K562 (cell line): ENCODE results near the gene ZMYND19. TPM values are rescaled to one million over a fixed set of nuclear protein-coding genes. Genes with fewer than 3 reads are reported as not detected.

Source experiments
- BRD9 ChIP-seq: fragments of 450-650 bp; IDR thresholded peaks from 2 replicates; pipeline ENCODE4 v1.6.1; 2018; ENCODE audit warnings: low read depth; ENCODE audit not compliant: partially characterized antibody
- MCM3 ChIP-seq: fragments of 450-650 bp; IDR thresholded peaks from 2 replicates; pipeline ENCODE4 v1.6.1; 2016
- POLR2G ChIP-seq: fragments of 200-400 bp; formaldehyde crosslinking; IDR thresholded peaks from 2 replicates; pipeline ENCODE4 v1.6.1; 2017; ENCODE audit warnings: low read depth, mild to moderate bottlenecking, antibody characterized with exemption, low read length, moderate library complexity
- RAD21 ChIP-seq, 2 experiments: fragments of 250-450 bp in 1 of 2; fragments of 450-650 bp in 1 of 2; sonication (Bioruptor Pico) in 1 of 2; formaldehyde crosslinking in 1 of 2; IDR thresholded peaks in 1 of 2; conservative IDR thresholded peaks in 1 of 2; 2 replicates each; pipeline versions ENCODE4 v1.4.0 to v1.8.0; 2020 to 2022; ENCODE audit warnings: mild to moderate bottlenecking in 2 of 2, moderate library complexity in 1 of 2
- RBFOX2 ChIP-seq: fragments of 200-400 bp; formaldehyde crosslinking; IDR thresholded peaks from 2 replicates; pipeline ENCODE4 v1.6.1; 2017; ENCODE audit warnings: low read depth, mild to moderate bottlenecking, low read length, moderate library complexity
- ZNF316 ChIP-seq: fragments of 450-650 bp; IDR thresholded peaks from 2 replicates; pipeline ENCODE4 v1.6.1; 2016
- ZNF76 ChIP-seq: fragments of 250-450 bp; sonication (Bioruptor Pico); IDR thresholded peaks from 2 replicates; pipeline ENCODE4 v1.4.0; 2020; ENCODE audit warnings: mild to moderate bottlenecking, moderate library complexity, borderline replicate concordance
- polyA plus RNA-seq, 8 experiments: library from polyadenylated mRNA; depleted of rRNA in 4 of 8; stranded (reverse) in 5 of 8; unstranded in 3 of 8; fragments of >200 nt; fragmentation: Nextera tagmentation in 2 of 8; fragmentation: Illumina TruSeq in 1 of 8; extraction: Ambion mirVana in 2 of 8; extraction: Trizol in 1 of 8; gene quantifications; 2 replicates each; pipeline versions ENCODE4 v1.2.1 to v1.2.3, GENCODE V29; 2011 to 2014; ENCODE audit warnings: inconsistent platforms in 1 of 8, missing spikeins in 1 of 8
- total RNA-seq, 7 experiments: library from RNA; depleted of rRNA in 6 of 7; stranded (reverse); fragments of >200 nt in 6 of 7; fragmentation: Illumina TruSeq in 2 of 7; extraction: Trizol in 2 of 7; gene quantifications; 2 replicates each; pipeline versions ENCODE4 v1.2.1 to v1.2.3, GENCODE V29; 2011 to 2021; ENCODE audit warnings: low replicate concordance in 1 of 7
- TF ChIP-seq, protein P1 (sequence below), 2 experiments: fragments of 450-650 bp; formaldehyde crosslinking in 1 of 2; IDR thresholded peaks; 2 replicates each; pipeline versions ENCODE4 v1.4.0 to v1.6.1; 2014 to 2020; ENCODE audit warnings: mild to moderate bottlenecking in 2 of 2, borderline replicate concordance in 1 of 2, low read depth in 1 of 2
- TF ChIP-seq, protein P2 (sequence below): sonication (generic); formaldehyde crosslinking; IDR thresholded peaks from 2 replicates; pipeline ENCODE4 v1.8.0; 2022; ENCODE audit warnings: missing genetic modification reagents, mild to moderate bottlenecking, moderate library complexity, borderline replicate concordance
- TF ChIP-seq, protein P3 (sequence below): fragments of 450-650 bp; IDR thresholded peaks from 2 replicates; pipeline ENCODE4 v1.6.1; 2014; ENCODE audit warnings: low read depth, mild to moderate bottlenecking, moderate library complexity, borderline replicate concordance
- TF ChIP-seq, protein P4 (sequence below): IDR thresholded peaks from 2 replicates; pipeline ENCODE4 v1.6.1; 2012; ENCODE audit warnings: low read depth, low read length, improper control_type of control experiment, borderline replicate concordance

ZMYND19 gene
- total and polyA plus RNA-seq, 9 of the 15 experiments (the other 6 are each of a cell fraction or from before 2014, with no cell fraction given): 1.0 to 86.7 (median 44.0) TPM

DNA sequence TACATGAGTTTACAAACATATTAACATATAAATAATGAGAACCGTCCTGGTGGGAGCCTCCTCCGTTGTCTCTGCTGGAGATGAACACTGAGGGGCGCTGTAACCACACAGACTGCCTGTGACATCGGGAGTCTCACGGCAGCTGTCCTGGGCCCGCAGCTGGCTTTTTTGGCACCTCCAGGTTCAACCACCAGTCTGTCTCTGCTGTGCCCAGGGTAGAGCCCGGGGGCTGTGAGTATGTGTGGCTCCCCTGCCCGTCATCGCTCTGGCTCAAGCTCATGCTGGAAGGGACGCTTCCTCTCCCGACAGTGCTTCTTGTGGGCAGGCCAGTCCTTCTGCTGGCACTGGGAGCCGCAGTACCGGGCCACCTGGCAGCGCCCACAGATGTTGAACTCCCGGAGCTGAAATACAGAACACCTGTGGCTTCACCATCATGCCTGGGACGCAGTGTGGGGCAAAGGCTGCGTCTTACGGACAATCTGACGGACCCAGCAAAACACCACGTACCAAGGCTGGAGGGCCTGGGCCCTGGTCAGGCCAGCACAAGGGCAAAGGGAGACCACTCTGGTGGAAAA, 7.9 kb downstream of the ZMYND19 start (continued):
- TF ChIP-seq, protein P1, sequence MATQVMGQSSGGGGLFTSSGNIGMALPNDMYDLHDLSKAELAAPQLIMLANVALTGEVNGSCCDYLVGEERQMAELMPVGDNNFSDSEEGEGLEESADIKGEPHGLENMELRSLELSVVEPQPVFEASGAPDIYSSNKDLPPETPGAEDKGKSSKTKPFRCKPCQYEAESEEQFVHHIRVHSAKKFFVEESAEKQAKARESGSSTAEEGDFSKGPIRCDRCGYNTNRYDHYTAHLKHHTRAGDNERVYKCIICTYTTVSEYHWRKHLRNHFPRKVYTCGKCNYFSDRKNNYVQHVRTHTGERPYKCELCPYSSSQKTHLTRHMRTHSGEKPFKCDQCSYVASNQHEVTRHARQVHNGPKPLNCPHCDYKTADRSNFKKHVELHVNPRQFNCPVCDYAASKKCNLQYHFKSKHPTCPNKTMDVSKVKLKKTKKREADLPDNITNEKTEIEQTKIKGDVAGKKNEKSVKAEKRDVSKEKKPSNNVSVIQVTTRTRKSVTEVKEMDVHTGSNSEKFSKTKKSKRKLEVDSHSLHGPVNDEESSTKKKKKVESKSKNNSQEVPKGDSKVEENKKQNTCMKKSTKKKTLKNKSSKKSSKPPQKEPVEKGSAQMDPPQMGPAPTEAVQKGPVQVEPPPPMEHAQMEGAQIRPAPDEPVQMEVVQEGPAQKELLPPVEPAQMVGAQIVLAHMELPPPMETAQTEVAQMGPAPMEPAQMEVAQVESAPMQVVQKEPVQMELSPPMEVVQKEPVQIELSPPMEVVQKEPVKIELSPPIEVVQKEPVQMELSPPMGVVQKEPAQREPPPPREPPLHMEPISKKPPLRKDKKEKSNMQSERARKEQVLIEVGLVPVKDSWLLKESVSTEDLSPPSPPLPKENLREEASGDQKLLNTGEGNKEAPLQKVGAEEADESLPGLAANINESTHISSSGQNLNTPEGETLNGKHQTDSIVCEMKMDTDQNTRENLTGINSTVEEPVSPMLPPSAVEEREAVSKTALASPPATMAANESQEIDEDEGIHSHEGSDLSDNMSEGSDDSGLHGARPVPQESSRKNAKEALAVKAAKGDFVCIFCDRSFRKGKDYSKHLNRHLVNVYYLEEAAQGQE (IDR thresholded peaks at IDR 0.05; ENCODE audit: borderline replicate concordance): peak; percentile 51; the same call in 1 of the 2 replicates
- TF ChIP-seq, protein P1 (CRISPR knock-in tag; IDR thresholded peaks at IDR 0.05; ENCODE audit: low read depth): no peak
- TF ChIP-seq, protein P2, sequence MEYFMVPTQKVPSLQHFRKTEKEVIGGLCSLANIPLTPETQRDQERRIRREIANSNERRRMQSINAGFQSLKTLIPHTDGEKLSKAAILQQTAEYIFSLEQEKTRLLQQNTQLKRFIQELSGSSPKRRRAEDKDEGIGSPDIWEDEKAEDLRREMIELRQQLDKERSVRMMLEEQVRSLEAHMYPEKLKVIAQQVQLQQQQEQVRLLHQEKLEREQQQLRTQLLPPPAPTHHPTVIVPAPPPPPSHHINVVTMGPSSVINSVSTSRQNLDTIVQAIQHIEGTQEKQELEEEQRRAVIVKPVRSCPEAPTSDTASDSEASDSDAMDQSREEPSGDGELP (CRISPR knock-in tag): peak; percentile 40; the same call in 1 of the 2 replicates
- TF ChIP-seq ZNF76 (CRISPR knock-in tag) (no peak), BRD9 (no peak), ZNF316 (no peak), MCM3 (no peak), POLR2G (peak; percentile 47), RAD21 (CRISPR knock-in tag; conservative IDR thresholded peaks at IDR 0.05 in 1 of 2, IDR thresholded peaks at IDR 0.05 in 1 of 2) (peak; percentile 31 to 56), RBFOX2 (peak; percentile 42; the same call in 1 of the 2 replicates)
- TF ChIP-seq, protein P3, sequence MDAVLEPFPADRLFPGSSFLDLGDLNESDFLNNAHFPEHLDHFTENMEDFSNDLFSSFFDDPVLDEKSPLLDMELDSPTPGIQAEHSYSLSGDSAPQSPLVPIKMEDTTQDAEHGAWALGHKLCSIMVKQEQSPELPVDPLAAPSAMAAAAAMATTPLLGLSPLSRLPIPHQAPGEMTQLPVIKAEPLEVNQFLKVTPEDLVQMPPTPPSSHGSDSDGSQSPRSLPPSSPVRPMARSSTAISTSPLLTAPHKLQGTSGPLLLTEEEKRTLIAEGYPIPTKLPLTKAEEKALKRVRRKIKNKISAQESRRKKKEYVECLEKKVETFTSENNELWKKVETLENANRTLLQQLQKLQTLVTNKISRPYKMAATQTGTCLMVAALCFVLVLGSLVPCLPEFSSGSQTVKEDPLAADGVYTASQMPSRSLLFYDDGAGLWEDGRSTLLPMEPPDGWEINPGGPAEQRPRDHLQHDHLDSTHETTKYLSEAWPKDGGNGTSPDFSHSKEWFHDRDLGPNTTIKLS: no peak
- TF ChIP-seq, protein P4, sequence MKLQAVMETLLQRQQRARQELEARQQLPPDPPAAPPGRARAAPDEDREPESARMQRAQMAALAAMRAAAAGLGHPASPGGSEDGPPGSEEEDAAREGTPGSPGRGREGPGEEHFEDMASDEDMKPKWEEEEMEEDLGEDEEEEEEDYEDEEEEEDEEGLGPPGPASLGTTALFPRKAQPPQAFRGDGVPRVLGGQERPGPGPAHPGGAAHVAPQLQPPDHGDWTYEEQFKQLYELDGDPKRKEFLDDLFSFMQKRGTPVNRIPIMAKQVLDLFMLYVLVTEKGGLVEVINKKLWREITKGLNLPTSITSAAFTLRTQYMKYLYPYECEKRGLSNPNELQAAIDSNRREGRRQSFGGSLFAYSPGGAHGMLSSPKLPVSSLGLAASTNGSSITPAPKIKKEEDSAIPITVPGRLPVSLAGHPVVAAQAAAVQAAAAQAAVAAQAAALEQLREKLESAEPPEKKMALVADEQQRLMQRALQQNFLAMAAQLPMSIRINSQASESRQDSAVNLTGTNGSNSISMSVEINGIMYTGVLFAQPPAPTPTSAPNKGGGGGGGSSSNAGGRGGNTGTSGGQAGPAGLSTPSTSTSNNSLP: no peak
